IMR-90 (cell line): Measurements from ENCODE around the gene RIBC1. TPM values are rescaled to one million over a fixed set of nuclear protein-coding genes. Genes with fewer than 3 reads are reported as not detected.

Experiments used
- ATAC-seq: fragments of 200-7000 bp; cut with Tn5 transposase; 2 replicates; pipeline ENCODE4 v1.9.1; 2020; ENCODE audit warnings: low read depth, mild to moderate bottlenecking, moderate library complexity
- BruUV-seq: library from RNA; stranded (reverse); fragments of 400-500 nt; replicated peaks from 2 replicates; lab custom pipeline; 2021; lab: Mats Ljungman, UMichigan
- CTCF ChIA-PET: fragments of 300-600 bp; formaldehyde crosslinking; extraction: SDS; loops from one replicate; lab custom pipeline; 2021; ENCODE audit warnings: antibody characterized with exemption; lab: Yijun Ruan, JAX
- POLR2A ChIA-PET: fragments of 300-600 bp; sonication (Branson Sonifier 250); formaldehyde crosslinking; loops from one replicate; lab custom pipeline; 2022; ENCODE audit warnings: antibody characterized with exemption; ENCODE audit not compliant: unreplicated experiment; lab: Charles Lee
- DNase-seq: peaks from one replicate; pipeline ENCODE4 v3.0.0; 2013
- H2AFZ ChIP-seq: replicated peaks from 2 replicates; pipeline ENCODE3; 2013; ENCODE audit warnings: low read length, mild to moderate bottlenecking; ENCODE audit not compliant: poor library complexity
- H2AK5ac ChIP-seq: 2 replicates; pipeline ENCODE4 v1.6.1; 2013; ENCODE audit warnings: low read depth, low read length, inconsistent platforms
- H2AK9ac ChIP-seq: replicated peaks from 2 replicates; pipeline ENCODE3; 2013; ENCODE audit warnings: mild to moderate bottlenecking, low read depth, low read length, moderate library complexity; ENCODE audit not compliant: poor library complexity
- H2BK120ac ChIP-seq: 2 replicates; pipeline ENCODE4 v1.6.1; 2013; ENCODE audit warnings: low read depth, low read length, inconsistent platforms
- H2BK15ac ChIP-seq: 3 replicates; pipeline ENCODE4 v1.6.1; 2013; ENCODE audit warnings: low read depth, low read length, inconsistent platforms
- H2BK20ac ChIP-seq: 2 replicates; pipeline ENCODE4 v1.6.1; 2013; ENCODE audit warnings: low read depth, mild to moderate bottlenecking, inconsistent platforms, low read length, moderate library complexity
- H2BK5ac ChIP-seq: 2 replicates; pipeline ENCODE4 v1.6.1; 2013; ENCODE audit warnings: mild to moderate bottlenecking, low read depth, low read length, inconsistent platforms; ENCODE audit not compliant: poor library complexity, severe bottlenecking
- H3K14ac ChIP-seq: replicated peaks from 2 replicates; pipeline ENCODE4 v1.6.1; 2013; ENCODE audit warnings: low read depth, low read length, inconsistent platforms
- H3K18ac ChIP-seq: 2 replicates; pipeline ENCODE4 v1.6.1; 2013; ENCODE audit warnings: low read depth, low read length, control low read depth
- H3K23ac ChIP-seq: 2 replicates; pipeline ENCODE4 v1.6.1; 2013; ENCODE audit warnings: low read depth, low read length, inconsistent platforms
- H3K27ac ChIP-seq: 2 replicates; pipeline ENCODE4 v1.5.1; 2013; ENCODE audit warnings: mild to moderate bottlenecking, control low read depth, low read length; ENCODE audit not compliant: insufficient read depth
- H3K27me3 ChIP-seq: 2 replicates; pipeline ENCODE4 v1.6.1; 2013; ENCODE audit warnings: low read length; ENCODE audit not compliant: control insufficient read depth, insufficient read depth
- H3K36me3 ChIP-seq: 2 replicates; pipeline ENCODE4 v1.6.1; 2013; ENCODE audit warnings: low read length, mixed read lengths; ENCODE audit not compliant: control insufficient read depth, insufficient read depth
- H3K4ac ChIP-seq: 2 replicates; pipeline ENCODE4 v1.6.1; 2013; ENCODE audit warnings: low read depth, low read length, inconsistent platforms
- H3K4me1 ChIP-seq: 2 replicates; pipeline ENCODE4 v1.6.1; 2013; ENCODE audit warnings: low read length, mixed read lengths; ENCODE audit not compliant: control insufficient read depth, insufficient read depth
- H3K4me2 ChIP-seq: 2 replicates; pipeline ENCODE4 v1.6.1; 2013; ENCODE audit warnings: low read depth, mild to moderate bottlenecking, control low read depth, low read length, moderate library complexity
- H3K4me3 ChIP-seq: 2 replicates; pipeline ENCODE4 v1.5.1; 2013; ENCODE audit warnings: low read depth, mild to moderate bottlenecking, control low read depth, low read length, moderate library complexity; ENCODE audit not compliant: insufficient read depth
- H3K56ac ChIP-seq: 2 replicates; pipeline ENCODE4 v1.6.1; 2013; ENCODE audit warnings: low read length, inconsistent platforms; ENCODE audit not compliant: insufficient read depth; ENCODE audit errors: extremely low read depth
- H3K79me1 ChIP-seq, 2 experiments: 2 replicates each; pipeline ENCODE4 v1.6.1; 2013; ENCODE audit warnings: low read length in 2 of 2, inconsistent platforms in 1 of 2, low read depth in 1 of 2
- H3K9ac ChIP-seq: 2 replicates; pipeline ENCODE4 v1.6.1; 2013; ENCODE audit warnings: low read depth, low read length, control low read depth
- H3K9me1 ChIP-seq: 2 replicates; pipeline ENCODE4 v1.6.1; 2013; ENCODE audit warnings: low read length, inconsistent platforms; ENCODE audit not compliant: insufficient read depth
- H3K9me3 ChIP-seq: 2 replicates; pipeline ENCODE4 v1.6.1; 2013; ENCODE audit warnings: low read length; ENCODE audit not compliant: control insufficient read depth, insufficient read depth
- H4K20me1 ChIP-seq: 2 replicates; pipeline ENCODE4 v1.6.1; 2013; ENCODE audit warnings: low read length, inconsistent platforms; ENCODE audit not compliant: insufficient read depth
- H4K5ac ChIP-seq: 2 replicates; pipeline ENCODE4 v1.6.1; 2013; ENCODE audit warnings: mild to moderate bottlenecking, low read depth, low read length, control low read depth
- H4K8ac ChIP-seq, 2 experiments: 2 replicates each; pipeline ENCODE4 v1.6.1; 2013; ENCODE audit warnings: low read depth in 2 of 2, low read length in 2 of 2, control low read depth in 1 of 2, inconsistent platforms in 1 of 2
- H4K91ac ChIP-seq: 2 replicates; pipeline ENCODE4 v1.6.1; 2013; ENCODE audit warnings: low read depth, low read length, inconsistent platforms; ENCODE audit not compliant: insufficient read depth
- BHLHE40 ChIP-seq: fragments of 150-350 bp; IDR thresholded peaks from 2 replicates; pipeline ENCODE4 v1.6.1; 2016; ENCODE audit warnings: mild to moderate bottlenecking, low read depth, low read length
- CEBPB ChIP-seq: IDR thresholded peaks from 2 replicates; pipeline ENCODE4 v1.6.1; 2012; ENCODE audit warnings: low read depth, low read length, improper control_type of control experiment
- CHD1 ChIP-seq: IDR thresholded peaks from 2 replicates; pipeline ENCODE4 v1.6.1; 2012; ENCODE audit warnings: low read depth, low read length, improper control_type of control experiment
- ELK1 ChIP-seq: fragments of 150-350 bp; IDR thresholded peaks from 2 replicates; pipeline ENCODE4 v1.6.1; 2016; ENCODE audit warnings: low read depth, mild to moderate bottlenecking, low read length, moderate library complexity, borderline replicate concordance
- FOS ChIP-seq: fragments of 150-350 bp; IDR thresholded peaks from 2 replicates; pipeline ENCODE4 v1.6.1; 2016; ENCODE audit warnings: low read depth, low read length
- MAFK ChIP-seq: IDR thresholded peaks from 2 replicates; pipeline ENCODE4 v1.6.1; 2012; ENCODE audit warnings: low read depth, low read length, improper control_type of control experiment
- MAZ ChIP-seq: IDR thresholded peaks from 2 replicates; pipeline ENCODE4 v1.6.1; 2012; ENCODE audit warnings: low read depth, mild to moderate bottlenecking, low read length, improper control_type of control experiment, moderate library complexity, borderline replicate concordance
- MXI1 ChIP-seq: IDR thresholded peaks from 2 replicates; pipeline ENCODE4 v1.6.1; 2012; ENCODE audit warnings: low read depth, mild to moderate bottlenecking, low read length, moderate library complexity, borderline replicate concordance
- NFE2L2 ChIP-seq: fragments of 150-350 bp; IDR thresholded peaks from 2 replicates; pipeline ENCODE4 v1.6.1; 2016; ENCODE audit warnings: low read depth, mild to moderate bottlenecking, low read length
- POLR2A ChIP-seq: IDR thresholded peaks from 2 replicates; pipeline ENCODE4 v1.6.1; 2012; ENCODE audit warnings: mild to moderate bottlenecking, low read depth, low read length
- RAD21 ChIP-seq: IDR thresholded peaks from 2 replicates; pipeline ENCODE4 v1.6.1; 2012; ENCODE audit warnings: low read length, improper control_type of control experiment
- RCOR1 ChIP-seq: IDR thresholded peaks from 2 replicates; pipeline ENCODE4 v1.6.1; 2012; ENCODE audit warnings: mild to moderate bottlenecking, low read length, improper control_type of control experiment; ENCODE audit not compliant: insufficient replicate concordance
- RFX5 ChIP-seq: IDR thresholded peaks from 2 replicates; pipeline ENCODE4 v1.8.0; 2012; ENCODE audit warnings: low read depth, mild to moderate bottlenecking, low read length, moderate library complexity
- SMC3 ChIP-seq: fragments of 150-350 bp; IDR thresholded peaks from 2 replicates; pipeline ENCODE4 v1.6.1; 2016; ENCODE audit warnings: low read depth, mild to moderate bottlenecking, antibody characterized with exemption, low read length, moderate library complexity
- dilution Hi-C: fragments of 300-500 bp; cut with HindIII; formaldehyde crosslinking; loops from one replicate; pipeline ENCODE4 v1.14.3; 2018; ENCODE audit warnings: low sequenced_read_pairs; ENCODE audit not compliant: unreplicated experiment
- in situ Hi-C: fragments of 300-500 bp; cut with MboI; formaldehyde crosslinking; loops from 3 replicates; pipeline ENCODE4 v1.14.3; 2019; ENCODE audit warnings: low sequenced_read_pairs, inconsistent platforms, mixed read lengths
- intact Hi-C: fragments of 100-400 bp; cut with micrococcal nuclease; formaldehyde crosslinking; loops from 2 replicates; pipeline ENCODE4 v1.10.0; 2022
- polyA plus RNA-seq, 3 experiments: library from polyadenylated mRNA; depleted of rRNA; stranded (reverse); fragments of >200 nt; gene quantifications; 2 replicates each; pipeline ENCODE4 v1.2.3, GENCODE V29; 2012; ENCODE audit warnings: low replicate concordance in 1 of 3
- total RNA-seq: library from RNA; depleted of rRNA; stranded (reverse); fragments of >200 nt; gene quantifications from 2 replicates; pipeline ENCODE4 v1.2.3, GENCODE V29; 2012
- TF ChIP-seq, protein P1 (sequence below): fragments of 150-350 bp; IDR thresholded peaks from 2 replicates; pipeline ENCODE4 v1.6.1; 2017; ENCODE audit warnings: mild to moderate bottlenecking, antibody characterized with exemption, low read length, low read depth
- TF ChIP-seq, protein P2 (sequence below): conservative IDR thresholded peaks from 2 replicates; pipeline ENCODE4 v1.5.1; 2012; ENCODE audit warnings: mild to moderate bottlenecking, low read depth, low read length, improper control_type of control experiment

Gene RIBC1
- total and polyA plus RNA-seq, 2 of the 4 experiments (the other 2 are of a cell fraction), result 0.31 to 0.36 TPM

DNA sequence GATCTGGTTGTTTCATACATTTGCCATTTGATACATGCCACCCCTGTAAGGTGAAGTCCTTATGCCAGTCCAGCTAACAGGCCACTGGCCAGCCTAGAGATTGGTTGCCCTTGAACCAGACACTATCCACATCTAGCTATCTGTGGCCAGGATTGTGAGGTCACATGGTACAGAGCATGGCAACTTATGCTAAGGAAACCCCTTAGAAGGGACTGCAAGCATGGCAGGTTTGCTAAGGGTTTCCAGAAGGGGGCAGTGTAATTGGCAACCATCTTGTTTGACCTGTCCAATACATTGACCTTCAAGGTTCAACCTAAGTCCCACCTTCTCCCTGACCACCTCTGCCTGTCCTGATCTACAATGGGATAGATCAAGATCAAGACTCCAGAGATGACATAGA, 47.8 kb upstream of the RIBC1 start:
- Histone ChIP-seq H3K56ac (no peak overlapping the region), H4K20me1 (no peaks in the 10 kb centered on the region), H2BK120ac (no peak overlapping the region), H2AK9ac (no peak overlapping the region), H3K27me3 (peaks cover 2% of the 10 kb centered on the region; the same call in 1 of the 2 replicates), H3K36me3 (peaks cover 17% of the 10 kb centered on the region), H3K4me1 (peaks cover 2% of the 10 kb centered on the region; the same call in 1 of the 2 replicates), H3K9ac (no peak overlapping the region), H3K27ac (no peak overlapping the region), H4K5ac (no peak overlapping the region), H2AK5ac (no peak overlapping the region), H3K4me2 (no peak overlapping the region), H4K8ac (no peak overlapping the region), H2BK5ac (no peak overlapping the region), H4K91ac (no peak overlapping the region), H2BK20ac (no peak overlapping the region), H3K14ac (no peak overlapping the region), H3K18ac (no peak overlapping the region), H3K4me3 (no peak overlapping the region), H3K9me1 (no peaks in the 10 kb centered on the region), H3K4ac (no peak overlapping the region), H3K23ac (no peak overlapping the region), H3K79me1 (no peaks in the 10 kb centered on the region), H2BK15ac (no peak overlapping the region), H2AFZ (no peak overlapping the region), H3K9me3 (no peaks in the 10 kb centered on the region)
- no peak for ATAC-seq
- no peak for DNase-seq
- BruUV-seq, result no TSS peak
- TF ChIP-seq ELK1 (no peak), CEBPB (no peak), MAFK (no peak), CHD1 (no peak), RFX5 (no peak), POLR2A (no peak), MAZ (no peak), RAD21 (no peak), SMC3 (no peak), MXI1 (no peak), BHLHE40 (no peak), RCOR1 (no peak), NFE2L2 (no peak), FOS (no peak)
- TF ChIP-seq, protein P1, sequence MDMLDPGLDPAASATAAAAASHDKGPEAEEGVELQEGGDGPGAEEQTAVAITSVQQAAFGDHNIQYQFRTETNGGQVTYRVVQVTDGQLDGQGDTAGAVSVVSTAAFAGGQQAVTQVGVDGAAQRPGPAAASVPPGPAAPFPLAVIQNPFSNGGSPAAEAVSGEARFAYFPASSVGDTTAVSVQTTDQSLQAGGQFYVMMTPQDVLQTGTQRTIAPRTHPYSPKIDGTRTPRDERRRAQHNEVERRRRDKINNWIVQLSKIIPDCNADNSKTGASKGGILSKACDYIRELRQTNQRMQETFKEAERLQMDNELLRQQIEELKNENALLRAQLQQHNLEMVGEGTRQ, result no peak
- TF ChIP-seq, protein P2, sequence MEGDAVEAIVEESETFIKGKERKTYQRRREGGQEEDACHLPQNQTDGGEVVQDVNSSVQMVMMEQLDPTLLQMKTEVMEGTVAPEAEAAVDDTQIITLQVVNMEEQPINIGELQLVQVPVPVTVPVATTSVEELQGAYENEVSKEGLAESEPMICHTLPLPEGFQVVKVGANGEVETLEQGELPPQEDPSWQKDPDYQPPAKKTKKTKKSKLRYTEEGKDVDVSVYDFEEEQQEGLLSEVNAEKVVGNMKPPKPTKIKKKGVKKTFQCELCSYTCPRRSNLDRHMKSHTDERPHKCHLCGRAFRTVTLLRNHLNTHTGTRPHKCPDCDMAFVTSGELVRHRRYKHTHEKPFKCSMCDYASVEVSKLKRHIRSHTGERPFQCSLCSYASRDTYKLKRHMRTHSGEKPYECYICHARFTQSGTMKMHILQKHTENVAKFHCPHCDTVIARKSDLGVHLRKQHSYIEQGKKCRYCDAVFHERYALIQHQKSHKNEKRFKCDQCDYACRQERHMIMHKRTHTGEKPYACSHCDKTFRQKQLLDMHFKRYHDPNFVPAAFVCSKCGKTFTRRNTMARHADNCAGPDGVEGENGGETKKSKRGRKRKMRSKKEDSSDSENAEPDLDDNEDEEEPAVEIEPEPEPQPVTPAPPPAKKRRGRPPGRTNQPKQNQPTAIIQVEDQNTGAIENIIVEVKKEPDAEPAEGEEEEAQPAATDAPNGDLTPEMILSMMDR, result no peak
- in situ Hi-C loops, result no loop called here
- ChIA-PET CTCF (no interaction called here), POLR2A (no interaction called here)
- intact Hi-C loops, result no loop called here
- dilution Hi-C loops, result no loop called here
